HepG2 (cell line): ENCODE data around the gene ZSCAN2. TPM values are rescaled to one million over a fixed set of nuclear protein-coding genes. Genes with fewer than 3 reads are reported as not detected.
A peak's percentile ranks its signal among the peaks of the same experiment; 100 is the strongest.

ENCODE experiments used
- ARNT2 ChIP-seq: sonication (generic); formaldehyde crosslinking; IDR thresholded peaks from 2 replicates; pipeline ENCODE4 v1.8.0; 2022; ENCODE audit warnings: mild to moderate bottlenecking, low read depth, missing genetic modification reagents, moderate library complexity
- DMAP1 ChIP-seq: IDR thresholded peaks from 2 replicates; pipeline ENCODE4 v1.6.1; 2016
- ELF3 ChIP-seq: IDR thresholded peaks from 2 replicates; pipeline ENCODE4 v1.6.1; 2016; ENCODE audit warnings: missing genetic modification reagents, missing compliant biosample characterization
- GATAD2A ChIP-seq: IDR thresholded peaks from 2 replicates; pipeline ENCODE4 v1.6.1; 2016
- KDM2A ChIP-seq: sonication (generic); formaldehyde crosslinking; IDR thresholded peaks from 2 replicates; pipeline ENCODE4 v1.4.0; 2020; ENCODE audit warnings: low read depth, missing genetic modification reagents, borderline replicate concordance
- LCORL ChIP-seq, 2 experiments: fragments of 450-650 bp in 1 of 2; sonication (generic) in 1 of 2; formaldehyde crosslinking in 1 of 2; IDR thresholded peaks; 2 replicates each; pipeline versions ENCODE4 v1.5.0 to v1.6.1; 2017 to 2020; ENCODE audit warnings: antibody characterized with exemption in 1 of 2, missing genetic modification reagents in 1 of 2
- MEIS1 ChIP-seq: sonication (generic); formaldehyde crosslinking; IDR thresholded peaks from 2 replicates; pipeline ENCODE4 v1.9.0; 2021; ENCODE audit warnings: mild to moderate bottlenecking, missing genetic modification reagents, moderate library complexity, borderline replicate concordance
- MYC ChIP-seq: sonication (generic); formaldehyde crosslinking; IDR thresholded peaks from 2 replicates; pipeline ENCODE4 v1.9.0; 2021; ENCODE audit warnings: missing genetic modification reagents, borderline replicate concordance
- PHF8 ChIP-seq: sonication (generic); formaldehyde crosslinking; IDR thresholded peaks from 2 replicates; pipeline ENCODE4 v1.5.0; 2020; ENCODE audit warnings: missing genetic modification reagents
- SRSF1 ChIP-seq: fragments of 200-400 bp; formaldehyde crosslinking; optimal IDR thresholded peaks from 2 replicates; pipeline ENCODE3; 2017; ENCODE audit warnings: mild to moderate bottlenecking, low read depth, low read length, moderate library complexity
- ZIK1 ChIP-seq: sonication (generic); formaldehyde crosslinking; IDR thresholded peaks from 2 replicates; pipeline ENCODE4 v1.5.0; 2020; ENCODE audit warnings: mild to moderate bottlenecking, low read depth, missing genetic modification reagents, borderline replicate concordance
- ZNF331 ChIP-seq: sonication (generic); formaldehyde crosslinking; IDR thresholded peaks from 2 replicates; pipeline ENCODE4 v1.4.0; 2020; ENCODE audit warnings: missing genetic modification reagents
- ZNF382 ChIP-seq: sonication (generic); formaldehyde crosslinking; IDR thresholded peaks from 2 replicates; pipeline ENCODE4 v1.5.0; 2020; ENCODE audit warnings: missing genetic modification reagents, mild to moderate bottlenecking, borderline replicate concordance
- ZNF788 ChIP-seq: sonication (generic); formaldehyde crosslinking; IDR thresholded peaks from 2 replicates; pipeline ENCODE4 v1.5.0; 2020; ENCODE audit warnings: mild to moderate bottlenecking, missing genetic modification reagents, borderline replicate concordance
- polyA plus RNA-seq, 8 experiments: library from polyadenylated mRNA; depleted of rRNA in 3 of 8; stranded (reverse) in 7 of 8; unstranded in 1 of 8; fragments of >200 nt; fragmentation: Illumina TruSeq in 4 of 8; extraction: Trizol in 4 of 8; gene quantifications; 2 replicates each; pipeline versions ENCODE4 v1.2.1 to v1.2.3, GENCODE V29; 2011 to 2016; ENCODE audit warnings: low read depth in 4 of 8, missing spikeins in 1 of 8, mixed read lengths in 1 of 8; ENCODE audit not compliant: insufficient read depth in 1 of 8
- total RNA-seq, 5 experiments: library from RNA; depleted of rRNA; stranded (reverse); fragments of >200 nt; fragmentation: Illumina TruSeq; extraction: Trizol; gene quantifications; 2 replicates each; pipeline ENCODE4 v1.2.3, GENCODE V29; 2016; ENCODE audit warnings: low read depth in 1 of 5
- TF ChIP-seq, protein P1 (sequence below): sonication (generic); formaldehyde crosslinking; IDR thresholded peaks from 2 replicates; pipeline ENCODE4 v1.8.1; 2023; ENCODE audit warnings: missing genetic modification reagents, inconsistent platforms, borderline replicate concordance
- TF ChIP-seq, protein P2 (sequence below): sonication (generic); IDR thresholded peaks from 2 replicates; pipeline ENCODE4 v1.6.1; 2016; ENCODE audit warnings: low read depth, borderline replicate concordance
- TF ChIP-seq, protein P3 (sequence below): sonication (generic); formaldehyde crosslinking; IDR thresholded peaks from 2 replicates; pipeline ENCODE4 v1.4.0; 2020; ENCODE audit warnings: missing genetic modification reagents, borderline replicate concordance

Gene ZSCAN2
- total and polyA plus RNA-seq, 2 of the 13 experiments (the other 11 are each of a cell fraction or from before 2014, with no cell fraction given) = 11.4 to 21.5 TPM

DNA sequence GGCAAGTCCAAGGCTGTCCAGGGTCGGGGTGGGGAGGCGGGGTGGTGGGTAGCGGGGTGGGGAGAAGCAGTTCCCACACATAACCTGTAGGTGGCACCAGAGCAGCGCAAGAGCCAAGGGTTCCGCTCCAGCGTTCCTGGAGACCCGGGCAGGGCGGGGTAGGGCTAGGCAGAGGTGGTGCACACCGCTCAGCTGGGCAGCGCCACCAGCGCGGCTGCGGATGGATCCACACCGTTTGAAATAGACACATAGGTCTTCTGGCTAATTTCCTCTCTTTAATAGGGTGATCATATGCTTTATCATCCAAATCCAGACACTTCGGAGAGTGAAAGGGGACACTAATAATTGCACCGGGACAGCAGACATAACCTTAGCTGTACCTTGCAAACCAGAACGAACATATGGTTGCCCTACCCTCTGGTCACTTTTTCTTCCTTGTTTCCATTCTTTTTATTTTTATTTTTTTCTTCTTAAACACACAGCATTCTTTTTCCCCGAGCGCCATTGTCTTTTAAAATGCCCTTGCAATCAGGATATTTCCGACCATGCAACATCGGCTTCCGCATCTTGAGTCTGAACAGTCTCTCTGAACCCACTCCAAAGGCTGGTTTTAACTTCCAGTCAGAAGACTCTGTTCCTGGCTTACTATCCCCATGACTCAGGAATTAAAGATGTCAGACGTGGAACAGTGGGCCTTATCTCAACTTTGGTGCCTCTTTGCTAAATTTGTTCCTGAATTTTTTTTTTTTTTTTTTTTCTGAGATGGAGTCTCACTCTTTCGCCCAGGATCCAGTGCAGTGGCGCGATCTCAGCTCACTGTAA is 12.5 kb upstream of the ZSCAN2 start (continued):
- TF ChIP-seq, protein P1, sequence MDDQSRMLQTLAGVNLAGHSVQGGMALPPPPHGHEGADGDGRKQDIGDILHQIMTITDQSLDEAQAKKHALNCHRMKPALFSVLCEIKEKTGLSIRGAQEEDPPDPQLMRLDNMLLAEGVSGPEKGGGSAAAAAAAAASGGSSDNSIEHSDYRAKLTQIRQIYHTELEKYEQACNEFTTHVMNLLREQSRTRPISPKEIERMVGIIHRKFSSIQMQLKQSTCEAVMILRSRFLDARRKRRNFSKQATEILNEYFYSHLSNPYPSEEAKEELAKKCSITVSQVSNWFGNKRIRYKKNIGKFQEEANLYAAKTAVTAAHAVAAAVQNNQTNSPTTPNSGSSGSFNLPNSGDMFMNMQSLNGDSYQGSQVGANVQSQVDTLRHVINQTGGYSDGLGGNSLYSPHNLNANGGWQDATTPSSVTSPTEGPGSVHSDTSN (CRISPR knock-in tag) = no peak
- TF ChIP-seq LCORL (IDR thresholded peaks at IDR 0.05) = no peak
- TF ChIP-seq LCORL (CRISPR knock-in tag; IDR thresholded peaks at IDR 0.05) = peak; percentile 30; the same call in 1 of the 2 replicates
- TF ChIP-seq GATAD2A (CRISPR knock-in tag) = 0 out of 2 replicates have a peak, but pooled peaks have one; percentile 21
- peak; percentile 58; the same call in 1 of the 2 replicates for TF ChIP-seq ZNF788 (CRISPR knock-in tag)
- TF ChIP-seq MEIS1 = no peak
- TF ChIP-seq, protein P2, sequence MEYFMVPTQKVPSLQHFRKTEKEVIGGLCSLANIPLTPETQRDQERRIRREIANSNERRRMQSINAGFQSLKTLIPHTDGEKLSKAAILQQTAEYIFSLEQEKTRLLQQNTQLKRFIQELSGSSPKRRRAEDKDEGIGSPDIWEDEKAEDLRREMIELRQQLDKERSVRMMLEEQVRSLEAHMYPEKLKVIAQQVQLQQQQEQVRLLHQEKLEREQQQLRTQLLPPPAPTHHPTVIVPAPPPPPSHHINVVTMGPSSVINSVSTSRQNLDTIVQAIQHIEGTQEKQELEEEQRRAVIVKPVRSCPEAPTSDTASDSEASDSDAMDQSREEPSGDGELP = peak; percentile 89
- TF ChIP-seq DMAP1 (CRISPR knock-in tag) = 0 out of 2 replicates have a peak, but pooled peaks have one; percentile 33
- TF ChIP-seq KDM2A (CRISPR knock-in tag) = peak; percentile 72
- no peak for TF ChIP-seq ARNT2 (CRISPR knock-in tag)
- TF ChIP-seq PHF8 (CRISPR knock-in tag) = no peak
- no peak for TF ChIP-seq MYC (CRISPR knock-in tag)
- TF ChIP-seq ZNF331 (CRISPR knock-in tag) = peak; percentile 57; the same call in 1 of the 2 replicates
- TF ChIP-seq SRSF1 = no peak
- TF ChIP-seq ZIK1 = no peak
- TF ChIP-seq ELF3 (CRISPR knock-in tag) = 0 out of 2 replicates have a peak, but pooled peaks have one; percentile 28
- TF ChIP-seq, protein P3, sequence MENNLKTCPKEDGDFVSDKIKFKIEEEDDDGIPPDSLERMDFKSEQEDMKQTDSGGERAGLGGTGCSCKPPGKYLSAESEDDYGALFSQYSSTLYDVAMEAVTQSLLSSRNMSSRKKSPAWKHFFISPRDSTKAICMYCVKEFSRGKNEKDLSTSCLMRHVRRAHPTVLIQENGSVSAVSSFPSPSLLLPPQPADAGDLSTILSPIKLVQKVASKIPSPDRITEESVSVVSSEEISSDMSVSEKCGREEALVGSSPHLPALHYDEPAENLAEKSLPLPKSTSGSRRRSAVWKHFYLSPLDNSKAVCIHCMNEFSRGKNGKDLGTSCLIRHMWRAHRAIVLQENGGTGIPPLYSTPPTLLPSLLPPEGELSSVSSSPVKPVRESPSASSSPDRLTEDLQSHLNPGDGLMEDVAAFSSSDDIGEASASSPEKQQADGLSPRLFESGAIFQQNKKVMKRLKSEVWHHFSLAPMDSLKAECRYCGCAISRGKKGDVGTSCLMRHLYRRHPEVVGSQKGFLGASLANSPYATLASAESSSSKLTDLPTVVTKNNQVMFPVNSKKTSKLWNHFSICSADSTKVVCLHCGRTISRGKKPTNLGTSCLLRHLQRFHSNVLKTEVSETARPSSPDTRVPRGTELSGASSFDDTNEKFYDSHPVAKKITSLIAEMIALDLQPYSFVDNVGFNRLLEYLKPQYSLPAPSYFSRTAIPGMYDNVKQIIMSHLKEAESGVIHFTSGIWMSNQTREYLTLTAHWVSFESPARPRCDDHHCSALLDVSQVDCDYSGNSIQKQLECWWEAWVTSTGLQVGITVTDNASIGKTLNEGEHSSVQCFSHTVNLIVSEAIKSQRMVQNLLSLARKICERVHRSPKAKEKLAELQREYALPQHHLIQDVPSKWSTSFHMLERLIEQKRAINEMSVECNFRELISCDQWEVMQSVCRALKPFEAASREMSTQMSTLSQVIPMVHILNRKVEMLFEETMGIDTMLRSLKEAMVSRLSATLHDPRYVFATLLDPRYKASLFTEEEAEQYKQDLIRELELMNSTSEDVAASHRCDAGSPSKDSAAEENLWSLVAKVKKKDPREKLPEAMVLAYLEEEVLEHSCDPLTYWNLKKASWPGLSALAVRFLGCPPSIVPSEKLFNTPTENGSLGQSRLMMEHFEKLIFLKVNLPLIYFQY (CRISPR knock-in tag) = no peak
- TF ChIP-seq ZNF382 (CRISPR knock-in tag) = no peak
